Measurements from ENCODE around the gene RGS4.
"Not testable (repeated sequence)": the region's sequence is repeated elsewhere in the genome, so short reads cannot be mapped to it uniquely, and the experiment has no call there.

The RGS4 gene

DNA sequence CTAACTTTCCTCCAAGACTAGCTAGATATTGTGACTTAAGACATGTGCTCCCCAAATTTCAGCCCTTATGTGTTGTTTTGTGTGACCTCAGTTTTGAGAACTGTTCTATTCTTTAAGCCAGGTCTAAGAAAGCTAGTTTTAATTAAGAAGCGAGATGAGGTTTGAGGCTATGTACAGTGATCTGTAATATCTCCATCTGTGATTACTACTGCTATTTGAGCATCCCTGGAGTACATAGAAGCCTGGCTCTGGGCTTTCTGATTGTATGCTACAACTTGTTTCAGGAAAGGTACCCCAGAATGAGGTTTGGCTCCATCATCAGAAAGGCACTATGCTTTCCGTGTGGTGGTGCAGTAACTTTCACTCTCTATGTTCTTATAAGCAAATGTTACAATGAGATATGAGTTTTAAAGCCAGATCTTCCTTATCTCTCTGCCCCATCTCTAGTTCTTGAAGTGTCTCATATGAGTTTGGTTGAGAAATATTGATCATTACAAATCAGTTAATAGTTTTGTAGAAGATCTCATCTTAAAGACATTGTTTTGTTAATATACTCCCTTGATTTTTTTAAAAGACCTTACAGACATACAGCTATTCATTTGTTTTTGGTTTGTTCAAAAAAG is 605 bp downstream of the RGS4 start:
- no peak for DNase-seq

DNA sequence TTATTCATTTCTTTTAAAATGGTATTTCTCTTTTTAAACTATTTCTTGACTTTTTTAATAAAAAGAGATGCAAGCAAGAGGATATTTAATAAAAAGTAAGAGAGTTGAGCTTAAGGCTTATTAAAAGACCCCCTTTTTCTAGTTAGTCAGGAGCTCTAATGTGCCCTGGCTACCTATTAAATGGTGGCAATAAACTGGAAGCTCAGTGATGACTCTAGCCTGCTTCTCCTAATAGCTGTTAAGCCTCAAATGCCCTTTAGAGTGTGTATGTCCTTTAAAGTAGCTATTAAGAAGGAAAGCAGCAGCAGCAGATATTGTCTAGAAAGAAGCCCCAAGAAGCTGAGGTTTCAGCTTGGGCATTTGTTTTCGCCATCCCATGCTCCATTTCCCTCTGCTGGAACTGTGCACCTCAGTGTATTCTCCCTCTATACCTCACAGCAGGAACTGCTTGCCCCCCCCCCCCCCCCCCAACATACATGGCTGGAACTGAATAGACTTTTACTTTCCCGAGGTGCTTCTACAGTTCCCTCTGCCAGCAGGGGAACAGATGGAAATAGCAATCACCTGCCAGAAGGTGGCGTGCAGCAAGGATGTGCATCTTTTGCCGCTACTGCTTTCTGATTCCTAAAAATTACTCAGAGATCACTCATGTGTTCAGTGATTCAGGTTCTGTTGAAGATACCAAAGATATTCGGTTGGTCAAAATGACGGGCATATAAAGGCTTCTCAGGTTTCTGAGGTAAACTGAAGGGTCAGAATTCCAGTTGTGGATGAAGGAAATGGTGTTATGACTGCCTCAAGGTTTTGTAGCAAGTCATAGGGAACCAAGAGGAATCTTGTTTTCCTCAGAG is 2.5 kb downstream of the RGS4 start:
- peak; percentile 54 for DNase-seq

- no peak for DNase-seq
These were observed 3.5 kb downstream of the RGS4 start for GRCh38 chr1:163072658-163073057.

DNA sequence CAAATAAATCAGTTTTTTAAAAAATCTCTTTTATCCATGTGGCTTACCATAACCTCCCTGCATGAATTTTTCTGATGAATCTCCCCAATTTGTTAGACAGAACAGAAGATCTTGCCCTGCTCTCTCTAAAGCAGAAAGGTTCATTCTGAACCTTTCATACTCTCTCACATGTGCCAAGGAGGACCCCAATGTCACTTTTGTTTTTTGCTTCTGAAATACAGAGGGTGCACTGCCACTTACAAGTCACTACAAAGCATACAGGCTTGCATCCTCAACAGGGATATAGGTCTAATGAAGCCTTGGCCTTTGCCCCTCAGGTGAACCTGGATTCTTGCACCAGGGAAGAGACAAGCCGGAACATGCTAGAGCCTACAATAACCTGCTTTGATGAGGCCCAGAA is 4.8 kb downstream of the RGS4 start:
- no peak for DNase-seq

GRCh38 chr1:163074716-163075284 is 5.6 kb downstream of the RGS4 start:
- DNase-seq: no peak

DNA sequence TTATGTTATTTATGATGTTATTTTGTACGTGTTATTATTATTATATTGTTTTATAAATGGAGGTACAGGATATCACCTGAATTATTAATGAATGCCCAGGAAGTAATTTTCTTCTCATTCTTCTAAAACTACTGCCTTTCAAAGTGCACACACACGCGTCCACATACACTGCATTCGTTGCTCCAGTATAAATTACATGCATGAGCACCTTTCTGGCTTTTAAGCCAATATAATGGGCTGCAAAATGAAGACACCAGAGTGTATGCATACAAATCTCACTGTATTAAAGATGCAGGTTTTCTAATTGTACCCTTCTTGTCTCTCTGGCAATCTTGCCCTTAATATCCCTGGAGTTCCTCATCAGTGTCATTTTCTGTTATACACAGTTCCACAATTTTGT is 6.9 kb downstream of the RGS4 start:
- no peak for DNase-seq

DNA sequence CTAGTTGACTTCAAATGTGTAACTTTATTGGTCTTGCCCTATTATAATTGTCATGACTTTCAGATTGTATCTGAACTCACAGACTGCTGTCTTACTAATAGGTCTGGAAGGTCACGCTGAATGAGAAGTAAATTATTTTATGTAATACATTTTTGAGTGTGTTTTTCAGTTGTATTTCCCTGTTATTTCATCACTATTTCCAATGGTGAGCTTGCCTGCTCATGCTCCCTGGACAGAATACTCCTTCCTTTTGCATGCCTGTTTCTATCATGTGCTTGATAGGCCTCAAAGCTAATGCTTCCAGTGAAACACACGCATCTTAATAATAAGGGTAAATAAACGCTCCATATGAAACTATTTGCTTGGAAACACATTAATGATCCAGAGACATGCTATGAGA is 7.3 kb downstream of the RGS4 start:
- no peak for DNase-seq

GRCh38 chr1:163076981-163077761 is 8.0 kb downstream of the RGS4 start:
- no peak for DNase-seq

DNA sequence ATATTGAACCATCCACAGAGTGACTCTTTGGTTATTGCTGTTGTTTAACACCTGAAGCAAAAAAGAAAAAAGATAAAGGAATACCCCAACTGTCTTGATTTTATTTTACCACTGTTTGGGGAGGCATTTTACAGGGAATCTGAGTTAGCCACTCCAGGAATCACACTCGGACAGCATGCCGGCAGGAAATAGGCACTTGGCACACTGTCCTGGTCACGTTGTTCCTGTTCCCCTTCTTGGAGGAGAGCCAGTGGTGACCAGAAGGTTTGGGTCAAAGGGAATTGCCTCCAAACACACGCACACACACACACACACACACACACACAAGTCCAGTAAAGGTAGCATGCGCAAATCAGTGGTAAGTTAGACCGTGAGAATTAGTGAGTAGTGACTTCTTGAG is 13.8 kb downstream of the RGS4 start:
- DNase-seq: no peak

DNA sequence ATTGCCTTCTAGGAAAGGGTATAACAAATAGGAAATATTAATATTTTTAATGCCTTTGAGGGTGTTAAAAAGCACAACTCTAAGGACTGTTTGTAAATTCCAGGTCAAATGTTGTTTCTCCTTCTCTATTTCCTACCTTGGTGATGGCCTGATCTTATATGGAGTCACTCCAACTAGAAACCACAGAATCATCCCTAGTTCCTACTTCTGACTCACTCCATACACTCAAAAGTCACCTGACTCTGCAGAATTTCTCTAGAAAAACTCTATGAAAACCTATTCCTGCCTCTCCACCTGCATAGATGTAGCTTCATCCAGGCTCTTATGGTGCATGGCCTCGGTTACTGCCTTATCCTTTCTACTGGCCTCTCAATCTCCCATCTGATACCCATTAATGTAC is 14.5 kb downstream of the RGS4 start:
- DNase-seq: no peak

GRCh38 chr1:163084330-163084729 is 15.2 kb downstream of the RGS4 start:
- no peak for DNase-seq

DNA sequence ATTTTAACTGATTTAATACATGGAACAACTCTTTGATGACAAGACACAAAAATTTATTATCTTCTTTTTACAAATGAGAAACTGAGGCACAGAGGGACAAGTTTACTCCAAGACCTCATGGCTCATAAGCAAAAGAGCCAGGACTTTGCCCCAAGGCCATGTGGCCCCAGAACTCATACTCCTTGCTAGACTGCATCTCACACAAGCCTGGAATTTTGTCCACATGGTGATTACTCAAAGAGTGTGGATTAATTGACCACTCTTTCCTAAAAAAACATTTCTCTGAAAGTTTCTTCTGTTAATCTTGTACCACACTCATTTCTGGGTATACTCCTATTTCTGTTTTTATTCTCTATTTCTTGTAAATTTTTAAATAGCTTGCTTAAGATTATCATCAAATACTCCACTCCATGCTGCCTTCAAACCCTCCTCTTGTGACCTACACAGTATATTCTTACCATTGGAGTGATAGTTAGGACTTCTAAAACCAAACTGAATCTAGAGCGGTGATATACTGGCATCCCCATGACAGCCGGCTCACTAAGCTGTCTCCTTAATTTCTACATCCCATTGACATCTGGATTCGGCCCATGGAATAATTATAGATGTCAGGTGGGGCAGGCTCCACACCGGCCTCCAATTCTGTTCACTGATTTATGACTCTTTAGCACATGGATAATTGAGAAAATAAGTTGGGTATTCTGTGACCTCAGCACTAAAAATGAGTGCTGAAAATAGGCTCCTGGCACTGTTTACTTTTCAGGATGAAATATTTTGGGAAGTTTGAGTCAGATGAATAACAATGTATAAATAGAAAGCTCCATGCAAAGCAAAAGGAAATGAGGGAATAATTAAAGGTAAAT is 16.1 kb downstream of the RGS4 start:
- DNase-seq: no peak

DNA sequence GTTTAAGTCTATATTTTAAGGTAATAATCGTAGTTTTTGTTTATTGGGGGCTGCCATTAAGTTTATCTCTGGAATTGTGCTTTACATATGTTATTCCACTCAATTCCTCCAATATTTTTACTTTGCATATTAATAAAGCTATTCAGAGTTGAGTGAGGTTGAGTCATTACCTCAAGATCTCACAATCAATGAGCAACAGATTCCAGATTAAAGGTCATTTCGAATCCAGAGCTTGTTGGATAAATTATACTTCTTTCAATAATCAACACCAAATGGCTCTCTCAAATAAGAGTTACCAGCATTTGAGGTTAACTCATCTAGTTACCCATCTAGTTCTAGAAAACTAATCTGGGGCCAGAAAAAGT is 16.7 kb downstream of the RGS4 start:
- no peak for DNase-seq

GRCh38 chr1:163089117-163089516 is 20.0 kb downstream of the RGS4 start:
- not testable (repeated sequence) for DNase-seq

- no peak for DNase-seq
These were observed 21.3 kb downstream of the RGS4 start for GRCh38 chr1:163090321-163090945.

- DNase-seq: no peak
These were observed 24.0 kb downstream of the RGS4 start for GRCh38 chr1:163093169-163093568.

DNA sequence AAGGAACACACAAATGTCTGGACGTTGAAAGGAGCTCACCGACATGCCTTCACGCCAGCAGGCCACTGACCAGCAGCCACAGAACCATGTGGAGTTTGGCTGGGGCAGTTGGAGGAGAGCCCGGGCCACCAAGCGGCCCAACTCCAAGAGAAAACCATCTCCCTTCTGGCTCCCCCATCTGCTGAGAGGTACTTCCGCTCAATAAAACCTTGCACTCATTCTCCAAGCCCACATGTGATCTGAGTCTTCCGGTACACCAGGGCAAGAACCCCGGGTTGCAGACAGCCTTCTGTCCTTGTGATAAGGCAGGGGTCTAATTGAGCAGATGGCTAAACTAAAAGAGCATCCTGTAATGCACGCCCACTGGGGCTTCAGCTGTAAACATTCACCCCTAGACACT is 24.4 kb downstream of the RGS4 start:
- no peak for DNase-seq

GRCh38 chr1:163094182-163094581 is 25.0 kb downstream of the RGS4 start:
- DNase-seq: no peak

GRCh38 chr1:163094589-163094988 is 25.4 kb downstream of the RGS4 start:
- no peak for DNase-seq

DNA sequence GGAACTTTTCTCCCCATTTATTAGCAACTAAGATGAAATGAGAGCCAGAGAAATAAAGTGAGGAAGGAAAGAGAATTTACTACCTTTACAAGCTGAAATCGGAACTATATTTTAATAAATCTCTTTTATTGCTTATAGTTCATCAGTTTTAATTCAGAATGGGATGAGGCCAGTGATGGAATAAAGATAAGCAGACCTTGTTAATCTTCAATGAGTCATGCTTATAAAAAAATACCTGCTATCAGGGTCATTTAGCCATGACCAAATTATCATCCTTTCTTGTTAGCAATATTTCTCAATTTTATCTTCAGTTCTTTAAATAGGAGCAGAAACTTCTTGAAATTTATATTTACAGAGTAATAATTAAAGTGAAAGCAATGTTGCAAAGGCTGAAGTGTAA is 26.1 kb downstream of the RGS4 start:
- DNase-seq: no peak

DNA sequence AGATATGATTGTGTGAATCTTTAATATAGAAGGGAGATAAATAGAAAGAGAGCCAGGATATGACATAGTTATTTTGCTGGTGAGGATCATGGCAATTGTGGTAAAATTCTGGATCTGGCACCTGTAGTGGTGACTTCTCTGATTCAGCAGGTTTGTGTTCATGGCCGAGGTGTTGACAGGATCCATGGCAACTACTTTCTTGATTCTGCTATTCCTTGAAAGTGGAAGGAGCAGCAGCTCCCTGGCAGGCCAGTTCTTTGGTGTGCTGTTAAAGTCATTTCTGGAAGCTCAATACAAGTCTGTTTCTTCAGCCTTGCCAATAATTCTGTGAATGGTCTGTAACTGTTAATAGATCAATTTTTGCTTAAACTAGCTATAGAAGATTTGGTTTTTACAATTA is 33.4 kb downstream of the RGS4 start:
- no peak for DNase-seq
